HepG2 (cell line): ENCODE results near the gene VAMP2. TPM values are rescaled to one million over a fixed set of nuclear protein-coding genes. Genes with fewer than 3 reads are reported as not detected.
A peak's percentile ranks its signal among the peaks of the same experiment; 100 is the strongest.

Experiments
- ATAC-seq: fragments of 200-7000 bp; cut with Tn5 transposase; 3 replicates; pipeline ENCODE4 v1.9.1; 2020; ENCODE audit warnings: mild to moderate bottlenecking, moderate library complexity
- BruUV-seq: library from RNA; stranded (reverse); fragments of 400-500 nt; replicated peaks from 2 replicates; lab custom pipeline; 2021; lab: Mats Ljungman, UMichigan
- CTCF ChIA-PET: fragments of 300-600 bp; formaldehyde crosslinking; extraction: SDS; loops from one replicate; lab custom pipeline; 2021; ENCODE audit warnings: low total read pairs, inconsistent platforms, low intra/inter-chr PET ratio; lab: Yijun Ruan, JAX
- POLR2A ChIA-PET: fragments of 350-600 bp; sonication (Branson Sonifier 250); formaldehyde crosslinking; loops from one replicate; lab custom pipeline; 2020; ENCODE audit warnings: antibody characterized with exemption, inconsistent platforms; lab: Yijun Ruan, JAX
- DNase-seq: peaks from one replicate; pipeline ENCODE4 v3.0.0-alpha.2; 2015; ENCODE audit warnings: low spot score
- FAIRE-seq: peaks from 3 replicates; lab custom pipeline; 2011; peaks lifted over from hg19 to GRCh38; lab: Jason Lieb, UNC
- H2AFZ ChIP-seq: one replicate; pipeline ENCODE4 v1.6.1; 2011; ENCODE audit warnings: low read length, inconsistent platforms
- H3K27ac ChIP-seq: fragments of 300-600 bp; 3 replicates; pipeline ENCODE4 v1.8.0; 2011; ENCODE audit warnings: mixed run types, mild to moderate bottlenecking, mixed read lengths, low read length, inconsistent platforms; ENCODE audit not compliant: insufficient read depth; ENCODE audit errors: extremely low read length
- H3K27me3 ChIP-seq, 2 experiments: fragments of 200-600 bp in 1 of 2; 2 replicates in 1 of 2; 3 replicates in 1 of 2; pipeline versions ENCODE4 v1.6.0 to v1.8.0; 2011; ENCODE audit warnings: low read length in 2 of 2, mild to moderate bottlenecking in 2 of 2, moderate library complexity in 2 of 2, inconsistent platforms in 1 of 2; ENCODE audit not compliant: insufficient read depth in 2 of 2, control insufficient read depth in 1 of 2
- H3K36me3 ChIP-seq, 2 experiments: fragments of 200-600 bp in 1 of 2; replicated peaks in 1 of 2; 2 replicates in 1 of 2; 3 replicates in 1 of 2; pipeline versions ENCODE4 v1.5.1 to v1.8.0; 2011; ENCODE audit warnings: low read length in 2 of 2, inconsistent platforms in 1 of 2; ENCODE audit not compliant: insufficient read depth in 2 of 2, control insufficient read depth in 1 of 2
- H3K4me1 ChIP-seq: 2 replicates; pipeline ENCODE4 v1.5.1; 2012; ENCODE audit warnings: low read length, inconsistent platforms; ENCODE audit not compliant: insufficient read depth
- H3K4me2 ChIP-seq: 2 replicates; pipeline ENCODE4 v1.6.0; 2011; ENCODE audit warnings: low read depth, low read length, inconsistent platforms
- H3K4me3 ChIP-seq, 3 experiments: fragments of 200-600 bp in 1 of 3; sonication (generic), shearing (Covaris generic) in 1 of 3; replicated peaks in 1 of 3; 2 replicates each; pipeline ENCODE4 v1.5.1; 2011 to 2016; ENCODE audit warnings: low read length in 3 of 3, inconsistent platforms in 2 of 3, low read depth in 2 of 3, mild to moderate bottlenecking in 2 of 3, control low read depth in 1 of 3, mixed read lengths in 1 of 3; ENCODE audit not compliant: insufficient read depth in 1 of 3
- H3K79me2 ChIP-seq: one replicate; pipeline ENCODE4 v1.6.1; 2011; ENCODE audit warnings: low read length, inconsistent platforms; ENCODE audit not compliant: insufficient read depth
- H3K9ac ChIP-seq: 2 replicates; pipeline ENCODE4 v1.6.0; 2011; ENCODE audit warnings: mild to moderate bottlenecking, low read depth, low read length, inconsistent platforms; ENCODE audit not compliant: insufficient read depth
- H3K9me3 ChIP-seq: 2 replicates; pipeline ENCODE4 v1.5.1; 2012; ENCODE audit warnings: mild to moderate bottlenecking, low read length
- H4K20me1 ChIP-seq: 2 replicates; pipeline ENCODE4 v1.6.0; 2011; ENCODE audit warnings: inconsistent platforms, mild to moderate bottlenecking, low read length, moderate library complexity; ENCODE audit not compliant: insufficient read depth
- ATAD3A ChIP-seq: sonication (generic); formaldehyde crosslinking; IDR thresholded peaks from 2 replicates; pipeline ENCODE4 v1.4.0; 2020; ENCODE audit warnings: missing genetic modification reagents
- CBX2 ChIP-seq, 2 experiments: fragments of 200-600 bp in 1 of 2; sonication (generic); formaldehyde crosslinking in 1 of 2; IDR thresholded peaks; 2 replicates each; pipeline versions ENCODE4 v1.7.0 to v1.8.1; 2018 to 2022; ENCODE audit warnings: low read depth in 2 of 2, low read length in 1 of 2, mild to moderate bottlenecking in 1 of 2, missing genetic modification reagents in 1 of 2
- CREB1 ChIP-seq, 2 experiments: fragments of 450-650 bp in 1 of 2; IDR thresholded peaks; 2 replicates each; pipeline ENCODE4 v1.6.1; 2016 to 2017; ENCODE audit warnings: control low read depth in 1 of 2, mild to moderate bottlenecking in 1 of 2, missing compliant biosample characterization in 1 of 2, missing genetic modification characterization in 1 of 2
- EZH2 ChIP-seq: conservative IDR thresholded peaks from 2 replicates; pipeline ENCODE4 v1.6.1; 2012; ENCODE audit warnings: mild to moderate bottlenecking, low read depth, low read length, moderate library complexity
- GTF3A ChIP-seq: sonication (generic); formaldehyde crosslinking; conservative IDR thresholded peaks from 2 replicates; pipeline ENCODE4 v1.4.0; 2020; ENCODE audit warnings: mild to moderate bottlenecking, missing genetic modification reagents
- HNRNPK ChIP-seq: fragments of 200-400 bp; formaldehyde crosslinking; IDR thresholded peaks from 2 replicates; pipeline ENCODE4 v1.6.1; 2018; ENCODE audit warnings: low read length, low read depth, moderate library complexity, mild to moderate bottlenecking; ENCODE audit not compliant: poor library complexity, severe bottlenecking
- PHF20 ChIP-seq: sonication (generic); formaldehyde crosslinking; IDR thresholded peaks from 2 replicates; pipeline ENCODE4 v1.5.0; 2020; ENCODE audit warnings: mild to moderate bottlenecking, missing genetic modification reagents
- RFX5 ChIP-seq: IDR thresholded peaks from 2 replicates; pipeline ENCODE4 v1.6.1; 2011; ENCODE audit warnings: low read depth, low read length, improper control_type of control experiment
- RORA ChIP-seq: sonication (generic); formaldehyde crosslinking; IDR thresholded peaks from 2 replicates; pipeline ENCODE4 v1.5.0; 2020; ENCODE audit warnings: mild to moderate bottlenecking, missing genetic modification reagents, moderate library complexity
- SATB2 ChIP-seq: sonication (generic); formaldehyde crosslinking; IDR thresholded peaks from 2 replicates; pipeline ENCODE4 v1.5.0; 2020; ENCODE audit warnings: missing genetic modification reagents
- THAP11 ChIP-seq: IDR thresholded peaks from 2 replicates; pipeline ENCODE4 v1.6.1; 2016; ENCODE audit warnings: missing biosample characterization, missing genetic modification reagents
- ZNF33B ChIP-seq: sonication (generic); formaldehyde crosslinking; IDR thresholded peaks from 2 replicates; pipeline ENCODE4 v1.5.1; 2020; ENCODE audit warnings: mild to moderate bottlenecking, missing genetic modification reagents
- ZNF570 ChIP-seq: sonication (generic); formaldehyde crosslinking; IDR thresholded peaks from 2 replicates; pipeline ENCODE4 v1.4.0; 2020; ENCODE audit warnings: mild to moderate bottlenecking, missing genetic modification reagents, borderline replicate concordance
- ZNF670 ChIP-seq: sonication (generic); formaldehyde crosslinking; IDR thresholded peaks from 2 replicates; pipeline ENCODE4 v1.8.0; 2022; ENCODE audit warnings: mild to moderate bottlenecking, missing genetic modification reagents, borderline replicate concordance
- ZNF709 ChIP-seq: sonication (generic); formaldehyde crosslinking; IDR thresholded peaks from 2 replicates; pipeline ENCODE4 v1.5.0; 2020; ENCODE audit warnings: mild to moderate bottlenecking, missing genetic modification reagents
- ZNF720 ChIP-seq: sonication (generic); formaldehyde crosslinking; IDR thresholded peaks from 2 replicates; pipeline ENCODE4 v1.4.0; 2020; ENCODE audit warnings: missing genetic modification reagents
- ZNF841 ChIP-seq: sonication (generic); formaldehyde crosslinking; IDR thresholded peaks from 2 replicates; pipeline ENCODE4 v1.8.1; 2023; ENCODE audit warnings: missing genetic modification reagents, borderline replicate concordance
- ZSCAN20 ChIP-seq: sonication (generic); formaldehyde crosslinking; IDR thresholded peaks from 2 replicates; pipeline ENCODE4 v1.4.0; 2020; ENCODE audit warnings: missing genetic modification reagents, mild to moderate bottlenecking, borderline replicate concordance
- WGBS: methylation state at CpG from one replicate; pipeline ENCODE4 v1.1.6; 2017; ENCODE audit warnings: low lambda C conversion rate; 5-methylcytosine and 5-hydroxymethylcytosine counted together
- in situ Hi-C: cut with HindIII; loops from 2 replicates; pipeline ENCODE4 v1.10.0; 2017; ENCODE audit warnings: low pct_unique_long_range_greater_than_20kb; ENCODE audit not compliant: extremely low pct_ligation_motif_present
- intact Hi-C: fragments of 100-400 bp; cut with micrococcal nuclease; formaldehyde crosslinking; loops from one replicate; pipeline ENCODE4 v1.10.0; 2022; ENCODE audit not compliant: unreplicated experiment
- polyA plus RNA-seq, 8 experiments: library from polyadenylated mRNA; depleted of rRNA in 3 of 8; stranded (reverse) in 7 of 8; unstranded in 1 of 8; fragments of >200 nt; fragmentation: Illumina TruSeq in 4 of 8; extraction: Trizol in 4 of 8; gene quantifications; 2 replicates each; pipeline versions ENCODE4 v1.2.1 to v1.2.3, GENCODE V29; 2011 to 2016; ENCODE audit warnings: low read depth in 4 of 8, missing spikeins in 1 of 8, mixed read lengths in 1 of 8; ENCODE audit not compliant: insufficient read depth in 1 of 8
- total RNA-seq, 5 experiments: library from RNA; depleted of rRNA; stranded (reverse); fragments of >200 nt; fragmentation: Illumina TruSeq; extraction: Trizol; gene quantifications; 2 replicates each; pipeline ENCODE4 v1.2.3, GENCODE V29; 2016; ENCODE audit warnings: low read depth in 1 of 5
- TF ChIP-seq, protein P1 (sequence below): sonication (generic); formaldehyde crosslinking; IDR thresholded peaks from 2 replicates; pipeline ENCODE4 v1.4.0; 2020; ENCODE audit warnings: missing genetic modification reagents, borderline replicate concordance
- TF ChIP-seq, protein P2 (sequence below): sonication (generic); formaldehyde crosslinking; IDR thresholded peaks from 2 replicates; pipeline ENCODE4 v1.8.0; 2022; ENCODE audit warnings: low read depth, missing genetic modification reagents

The VAMP2 gene
- total and polyA plus RNA-seq, 2 of the 13 experiments (the other 11 are each of a cell fraction or from before 2014, with no cell fraction given) = 3.9 to 17.2 TPM

DNA sequence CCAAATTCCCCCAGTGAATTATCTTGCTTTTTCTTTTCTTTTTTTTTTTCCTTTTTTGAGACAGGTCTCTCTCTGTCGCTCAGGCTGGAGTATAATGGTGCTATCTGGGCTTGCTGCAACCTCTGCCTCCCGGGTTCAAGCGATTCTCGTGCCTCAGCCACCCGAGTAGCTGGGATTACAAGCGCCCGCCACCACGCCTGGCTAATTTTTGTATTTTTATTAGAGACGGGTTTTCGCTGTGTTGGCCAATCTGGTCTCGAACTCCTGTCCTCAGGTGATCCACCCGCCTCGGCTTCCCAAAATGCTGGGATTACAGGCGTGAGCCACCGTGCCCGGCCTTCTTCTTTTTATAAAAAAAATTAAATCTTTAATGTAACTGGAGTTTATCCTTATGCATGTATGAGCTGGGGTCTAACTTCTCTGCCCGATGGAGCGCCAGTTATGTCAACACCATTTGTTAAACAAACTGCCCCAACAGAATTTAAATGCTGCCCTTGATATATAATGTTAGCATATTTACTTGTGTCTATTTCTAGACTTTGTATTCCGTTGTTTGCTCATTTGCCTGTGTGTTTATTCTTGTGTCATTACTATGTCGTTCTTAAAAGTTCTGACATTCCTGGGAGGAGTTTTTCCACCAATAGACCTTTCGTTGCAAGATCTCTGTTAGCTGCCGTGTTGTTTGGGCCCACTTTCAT, 48.2 kb upstream of the VAMP2 start:
- peaks cover 28% of the 10 kb centered on the region for H3K79me2 ChIP-seq
- in situ Hi-C loops (no loop called here), intact Hi-C loops (loop anchor here (1.0 kb wide), 1 partner anchor 38 kb away; no protein-coding TSS in a partner anchor)
- ChIA-PET CTCF (no interaction called here), POLR2A (interaction anchor here (0.6 to 6.5 kb wide), 12 partner anchors 11 to 295 kb away, joined by 3 to 105 read pairs (median 5); partner anchors contain the start of genes BORCS6, CTC1, RANGRF and RNF227)
- H3K27ac ChIP-seq = peak overlapping the region; percentile 91
- peak overlapping the region; percentile 87 for H3K4me2 ChIP-seq
- BruUV-seq = TSS peak; percentile 75
- no peaks in the 10 kb centered on the region for H4K20me1 ChIP-seq
- FAIRE-seq (peak; percentile 90), ATAC-seq (peak; percentile 62), DNase-seq (peak; percentile 91)
- WGBS = 2% methylated on average over 22 of the region's 22 CpGs
- peaks cover 45% of the 10 kb centered on the region for H3K4me1 ChIP-seq
- H2AFZ ChIP-seq = no peak overlapping the region
- peaks cover 0 to 20% of the 10 kb centered on the region in 2 experiments; a peak in 2 of 5 replicates for H3K36me3 ChIP-seq
- H3K27me3 ChIP-seq = no peaks in the 10 kb centered on the region; a peak in 1 of 5 replicates
- H3K9me3 ChIP-seq = no peaks in the 10 kb centered on the region
- peak overlapping the region; percentile 71 to 87 (median 75) for H3K4me3 ChIP-seq
- H3K9ac ChIP-seq = peak overlapping the region; percentile 87
- TF ChIP-seq ZSCAN20 (CRISPR knock-in tag) (no peak), PHF20 (no peak), ZNF720 (CRISPR knock-in tag) (no peak), CREB1 (IDR thresholded peaks at IDR 0.05) (no peak; the same call in 1 of the 2 replicates), CREB1 (CRISPR knock-in tag; IDR thresholded peaks at IDR 0.05) (no peak; the same call in 1 of the 2 replicates), ZNF841 (CRISPR knock-in tag) (no peak), EZH2 (no peak), RORA (CRISPR knock-in tag) (no peak), RFX5 (no peak), GTF3A (CRISPR knock-in tag) (no peak), ZNF670 (peak; percentile 69; the same call in 1 of the 2 replicates), ZNF33B (CRISPR knock-in tag) (no peak), CBX2 (IDR thresholded peaks at IDR 0.05; ENCODE audit: low read depth, low read length) (no peak), CBX2 (CRISPR knock-in tag; IDR thresholded peaks at IDR 0.05; ENCODE audit: low read depth) (no peak), HNRNPK (no peak), ZNF570 (CRISPR knock-in tag) (no peak), ZNF709 (CRISPR knock-in tag) (no peak), SATB2 (CRISPR knock-in tag) (no peak), THAP11 (CRISPR knock-in tag) (0 out of 2 replicates have a peak, but pooled peaks have one; percentile 5), ATAD3A (CRISPR knock-in tag) (no peak)
- TF ChIP-seq, protein P1, sequence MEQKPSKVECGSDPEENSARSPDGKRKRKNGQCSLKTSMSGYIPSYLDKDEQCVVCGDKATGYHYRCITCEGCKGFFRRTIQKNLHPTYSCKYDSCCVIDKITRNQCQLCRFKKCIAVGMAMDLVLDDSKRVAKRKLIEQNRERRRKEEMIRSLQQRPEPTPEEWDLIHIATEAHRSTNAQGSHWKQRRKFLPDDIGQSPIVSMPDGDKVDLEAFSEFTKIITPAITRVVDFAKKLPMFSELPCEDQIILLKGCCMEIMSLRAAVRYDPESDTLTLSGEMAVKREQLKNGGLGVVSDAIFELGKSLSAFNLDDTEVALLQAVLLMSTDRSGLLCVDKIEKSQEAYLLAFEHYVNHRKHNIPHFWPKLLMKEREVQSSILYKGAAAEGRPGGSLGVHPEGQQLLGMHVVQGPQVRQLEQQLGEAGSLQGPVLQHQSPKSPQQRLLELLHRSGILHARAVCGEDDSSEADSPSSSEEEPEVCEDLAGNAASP (CRISPR knock-in tag) = peak; percentile 79; the same call in 1 of the 2 replicates
- TF ChIP-seq, protein P2, sequence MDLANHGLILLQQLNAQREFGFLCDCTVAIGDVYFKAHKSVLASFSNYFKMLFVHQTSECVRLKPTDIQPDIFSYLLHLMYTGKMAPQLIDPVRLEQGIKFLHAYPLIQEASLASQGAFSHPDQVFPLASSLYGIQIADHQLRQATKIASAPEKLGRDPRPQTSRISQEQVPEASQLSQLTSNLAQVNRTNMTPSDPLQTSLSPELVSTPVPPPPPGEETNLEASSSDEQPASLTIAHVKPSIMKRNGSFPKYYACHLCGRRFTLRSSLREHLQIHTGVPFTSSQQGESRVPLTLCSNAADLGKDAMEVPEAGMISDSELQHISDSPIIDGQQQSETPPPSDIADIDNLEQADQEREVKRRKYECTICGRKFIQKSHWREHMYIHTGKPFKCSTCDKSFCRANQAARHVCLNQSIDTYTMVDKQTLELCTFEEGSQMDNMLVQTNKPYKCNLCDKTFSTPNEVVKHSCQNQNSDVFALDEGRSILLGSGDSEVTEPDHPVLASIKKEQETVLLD (CRISPR knock-in tag) = no peak
